ENCODE results near the gene ACAD9. TPM values are rescaled to one million over a fixed set of nuclear protein-coding genes. Genes with fewer than 3 reads are reported as not detected.

ACAD9 gene
- total RNA-seq, 2 donors from 2014 or later = 32.0 to 55.1 TPM

- Histone ChIP-seq H3K9ac (ENCODE audit: low read depth in 2 of 2, low read length in 2 of 2) (no peak overlapping the region), H3K9me3 (no peaks in the 10 kb centered on the region), H3K36me3 (no peaks in the 10 kb centered on the region), H3K27me3 (no peaks in the 10 kb centered on the region), H3K4me3 (no peak overlapping the region), H3K27ac (no peak overlapping the region), H3K4me1 (no peaks in the 10 kb centered on the region)
- intact Hi-C loops (cut with DNase I) = no loop called here
- DNase-seq = no peak
- no peak for TF ChIP-seq CTCF (IDR thresholded peaks at IDR 0.05)
Measured at GRCh38 chr3:128889139-128889894, 9.9 kb downstream of the ACAD9 start.

GRCh38 chr3:128895843-128896697 lies 16.6 kb downstream of the ACAD9 start:
- no peaks in the 10 kb centered on the region for H3K27me3 ChIP-seq
- H3K4me1 ChIP-seq = no peaks in the 10 kb centered on the region
- H3K27ac ChIP-seq = no peak overlapping the region
- no peak overlapping the region for H3K4me3 ChIP-seq
- no peak for DNase-seq
- H3K9ac ChIP-seq (ENCODE audit: low read depth in 2 of 2, low read length in 2 of 2) = no peak overlapping the region
- no peak for TF ChIP-seq CTCF (IDR thresholded peaks at IDR 0.05)
- peaks cover 8% of the 10 kb centered on the region for H3K36me3 ChIP-seq
- intact Hi-C loops (cut with DNase I) = no loop called here
- no peaks in the 10 kb centered on the region for H3K9me3 ChIP-seq

GRCh38 chr3:128902426-128902825 lies 23.0 kb downstream of the ACAD9 start:
- Histone ChIP-seq H3K27ac (no peak overlapping the region), H3K9ac (ENCODE audit: low read depth in 2 of 2, low read length in 2 of 2) (no peak overlapping the region), H3K4me3 (no peak overlapping the region), H3K9me3 (no peaks in the 10 kb centered on the region), H3K4me1 (no peaks in the 10 kb centered on the region), H3K27me3 (no peaks in the 10 kb centered on the region), H3K36me3 (peaks cover 5% of the 10 kb centered on the region)
- intact Hi-C loops (cut with DNase I) = loop anchor here (10.0 kb wide), 1 partner anchor 232 kb away; no protein-coding TSS in a partner anchor
- TF ChIP-seq CTCF (IDR thresholded peaks at IDR 0.05) = no peak
- DNase-seq = no peak

- Histone ChIP-seq H3K4me1 (no peaks in the 10 kb centered on the region), H3K4me3 (no peak overlapping the region), H3K9ac (ENCODE audit: low read depth in 2 of 2, low read length in 2 of 2) (no peak overlapping the region), H3K27me3 (no peaks in the 10 kb centered on the region), H3K36me3 (peaks cover 5% of the 10 kb centered on the region), H3K9me3 (no peaks in the 10 kb centered on the region), H3K27ac (no peak overlapping the region)
- TF ChIP-seq CTCF (IDR thresholded peaks at IDR 0.05) = no peak
- intact Hi-C loops (cut with DNase I) = loop anchor here (10.0 kb wide), 1 partner anchor 231 kb away; no protein-coding TSS in a partner anchor
- DNase-seq = no peak
Measured at GRCh38 chr3:128903501-128903900, 24.1 kb downstream of the ACAD9 start.

- H3K4me1 ChIP-seq = no peaks in the 10 kb centered on the region
- intact Hi-C loops (cut with DNase I) = loop anchor here (10.0 kb wide), 1 partner anchor 229 kb away; no protein-coding TSS in a partner anchor
- no peak for DNase-seq
- no peak overlapping the region for H3K4me3 ChIP-seq
- peaks cover 8% of the 10 kb centered on the region for H3K36me3 ChIP-seq
- no peak for TF ChIP-seq CTCF (IDR thresholded peaks at IDR 0.05)
- H3K27me3 ChIP-seq = no peaks in the 10 kb centered on the region
- H3K27ac ChIP-seq = no peak overlapping the region
- no peak overlapping the region for H3K9ac ChIP-seq (ENCODE audit: low read depth in 2 of 2, low read length in 2 of 2)
- no peaks in the 10 kb centered on the region for H3K9me3 ChIP-seq
Measured at GRCh38 chr3:128906031-128906803, 26.8 kb downstream of the ACAD9 start.
